GM18526 (cell line): ENCODE results near the gene GOLGA8G.
"Not testable (repeated sequence)": the region's sequence is repeated elsewhere in the genome, so short reads cannot be mapped to it uniquely, and the experiment has no call there.

Source experiments
- POLR2A ChIP-seq: IDR thresholded peaks from 3 replicates; pipeline ENCODE4 v1.6.1; 2011; ENCODE audit not compliant: insufficient read length; ENCODE audit errors: extremely low read depth

Gene GOLGA8G, protein sequence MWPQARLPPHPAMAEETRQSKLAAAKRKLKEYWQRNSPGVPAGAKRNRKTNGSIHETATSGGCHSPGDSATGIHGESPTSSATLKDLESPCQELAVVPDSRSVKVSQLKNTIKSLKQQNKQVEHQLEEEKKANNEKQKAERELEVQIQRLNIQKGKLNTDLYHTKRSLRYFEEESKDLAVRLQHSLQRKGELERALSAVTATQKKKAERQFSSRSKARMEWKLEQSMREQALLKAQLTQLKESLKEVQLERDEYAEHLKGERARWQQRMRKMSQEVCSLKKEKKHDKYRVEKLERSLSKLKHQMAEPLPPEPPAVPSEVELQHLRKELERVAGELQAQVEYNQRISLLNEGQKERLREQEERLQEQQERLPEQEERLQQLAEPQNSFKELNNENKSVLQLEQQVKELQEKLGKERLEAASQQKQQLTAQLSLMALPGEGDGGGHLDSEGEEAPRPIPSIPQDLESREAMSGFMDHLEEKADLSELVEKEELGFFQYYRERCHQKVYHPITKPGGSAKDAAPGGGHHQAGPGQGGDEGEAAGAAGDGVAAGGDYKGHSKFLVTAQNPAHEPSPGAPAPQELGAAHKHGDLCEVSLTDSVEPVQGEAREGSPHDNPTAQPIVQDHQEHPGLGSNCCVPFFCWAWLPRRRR

GRCh38 chr15:28532954-28533353 is at the start of gene GOLGA8G:
TSS of gene GOLGA8G (minus strand) at chr15:28532971. CDS start at chr15:28532909, 62 bp downstream.
- not testable (repeated sequence) for TF ChIP-seq POLR2A

- not testable (repeated sequence) for TF ChIP-seq POLR2A
These were observed 20.5 kb upstream of the GOLGA8G start, which contains the start of gene GOLGA6L25 for GRCh38 chr15:28553268-28553667. TSS of gene GOLGA6L25 (plus strand) at chr15:28553568. CDS start at chr15:28553629, 61 bp downstream.
